ENCODE data around the gene CLDN24.

The CLDN24 gene

GRCh38 chr4:183287309-183287659, 34.9 kb downstream of the CLDN24 start:
- no peak for DNase-seq (ENCODE audit: low read depth)
- TF ChIP-seq CTCF (conservative IDR thresholded peaks at IDR 0.05; ENCODE audit: low read depth, low read length): no peak
- H3K4me3 ChIP-seq (ENCODE audit: low read length): no peak overlapping the region

GRCh38 chr4:183286590-183287308, 35.5 kb downstream of the CLDN24 start:
- no peak overlapping the region for H3K4me3 ChIP-seq (ENCODE audit: low read length)
- DNase-seq (ENCODE audit: low read depth): no peak
- no peak for TF ChIP-seq CTCF (conservative IDR thresholded peaks at IDR 0.05; ENCODE audit: low read depth, low read length)

- TF ChIP-seq CTCF (conservative IDR thresholded peaks at IDR 0.05; ENCODE audit: low read depth, low read length): no peak
- H3K4me3 ChIP-seq (ENCODE audit: low read length): no peak overlapping the region
Observed at GRCh38 chr4:183285886-183286285, 36.3 kb downstream of the CLDN24 start.

GRCh38 chr4:183284965-183285364, 37.3 kb downstream of the CLDN24 start:
- no peak overlapping the region for H3K4me3 ChIP-seq (ENCODE audit: low read length)
- no peak for TF ChIP-seq CTCF (conservative IDR thresholded peaks at IDR 0.05; ENCODE audit: low read depth, low read length)
- no peak for DNase-seq (ENCODE audit: low read depth)

More at GRCh38 chr4:183285886-183286285, 36.3 kb downstream of the CLDN24 start:
- DNase-seq (ENCODE audit: low read depth): no peak

GRCh38 chr4:183284258-183284785, 37.9 kb downstream of the CLDN24 start:
- no peak for TF ChIP-seq CTCF (conservative IDR thresholded peaks at IDR 0.05; ENCODE audit: low read depth, low read length)
- no peak for DNase-seq (ENCODE audit: low read depth)
- no peak overlapping the region for H3K4me3 ChIP-seq (ENCODE audit: low read length)

- TF ChIP-seq CTCF (conservative IDR thresholded peaks at IDR 0.05; ENCODE audit: low read depth, low read length): no peak
- no peak for DNase-seq (ENCODE audit: low read depth)
- no peak overlapping the region for H3K4me3 ChIP-seq (ENCODE audit: low read length)
Observed at GRCh38 chr4:183276106-183276505, 46.1 kb downstream of the CLDN24 start.

GRCh38 chr4:183272384-183272783, 49.8 kb downstream of the CLDN24 start:
- H3K4me3 ChIP-seq (ENCODE audit: low read length): no peak overlapping the region
- no peak for DNase-seq (ENCODE audit: low read depth)
- no peak for TF ChIP-seq CTCF (conservative IDR thresholded peaks at IDR 0.05; ENCODE audit: low read depth, low read length)
